Panc1 (cell line): ENCODE results near the gene TNIP1.
A peak's percentile ranks its signal among the peaks of the same experiment; 100 is the strongest.

Experiments
- CTCF ChIP-seq: fragments of 450-650 bp; IDR thresholded peaks from 2 replicates; pipeline ENCODE4 v1.5.1; 2017; ENCODE audit warnings: mild to moderate bottlenecking
- POLR2AphosphoS5 ChIP-seq: IDR thresholded peaks from 2 replicates; pipeline ENCODE4 v1.6.1; 2012; ENCODE audit warnings: mild to moderate bottlenecking, low read depth, low read length, moderate library complexity
- REST ChIP-seq, 2 experiments: IDR thresholded peaks; 2 replicates each; pipeline ENCODE4 v1.6.1; 2011 to 2012; ENCODE audit warnings: low read depth in 2 of 2, control low read depth in 1 of 2, low read length in 1 of 2, mild to moderate bottlenecking in 1 of 2, moderate library complexity in 1 of 2; ENCODE audit not compliant: insufficient read depth in 1 of 2
- SIN3A ChIP-seq: IDR thresholded peaks from 2 replicates; pipeline ENCODE4 v1.6.1; 2012; ENCODE audit warnings: low read depth, mild to moderate bottlenecking, low read length, moderate library complexity, borderline replicate concordance; ENCODE audit not compliant: insufficient read depth

GRCh38 chr5:151115272-151115905, 34.6 kb upstream of the TNIP1 start:
- no peak for TF ChIP-seq SIN3A
- TF ChIP-seq CTCF = peak; percentile 97
- no peak for TF ChIP-seq POLR2AphosphoS5
- TF ChIP-seq REST (IDR thresholded peaks at IDR 0.05; ENCODE audit: insufficient read depth in 1 of 2, low read depth in 2 of 2, low read length in 1 of 2) = no peak
